ENCODE results near the gene SH3RF1. TPM values are rescaled to one million over a fixed set of nuclear protein-coding genes. Genes with fewer than 3 reads are reported as not detected.

SH3RF1 gene
- total and polyA plus RNA-seq, 8 donors = 3.4 to 47.8 (median 18.9) TPM

- intact Hi-C loops (cut with DNase I; ENCODE audit: low total_unique reads) = no loop called here
- Histone ChIP-seq H3K36me3 (peaks cover 0 to 26% (median 18%) of the 10 kb centered on the region in 4 donors), H3K27ac (no peak overlapping the region)
These were observed 112.7 kb downstream of the SH3RF1 start for GRCh38 chr4:169158046-169158445.

GRCh38 chr4:169156392-169156791 is 114.4 kb downstream of the SH3RF1 start:
- H3K27ac ChIP-seq = no peak overlapping the region
- peaks cover 0 to 34% (median 15%) of the 10 kb centered on the region in 4 donors for H3K4me1 ChIP-seq
- H3K9me3 ChIP-seq = no peaks in the 10 kb centered on the region
- no peak overlapping the region for H3K4me3 ChIP-seq
- WGBS, 5 donors = 93 to 98% (median 96%) methylated on average over 3 of the region's 3 CpGs
- no peak for TF ChIP-seq POLR2AphosphoS5 (IDR thresholded peaks at IDR 0.05)
- no peak for TF ChIP-seq POLR2A (IDR thresholded peaks at IDR 0.05)
- no peak for TF ChIP-seq CTCF (IDR thresholded peaks at IDR 0.05)
- TF ChIP-seq EP300 (IDR thresholded peaks at IDR 0.05) = no peak
- intact Hi-C loops (cut with DNase I; ENCODE audit: low total_unique reads) = no loop called here
- H3K36me3 ChIP-seq = peaks cover 0 to 37% (median 27%) of the 10 kb centered on the region in 4 donors
- no peak for DNase-seq
- no peaks in the 10 kb centered on the region for H3K27me3 ChIP-seq

More at GRCh38 chr4:169158046-169158445, 112.7 kb downstream of the SH3RF1 start:
- no peaks in the 10 kb centered on the region for H3K9me3 ChIP-seq
- no peak overlapping the region for H3K4me3 ChIP-seq
- no peaks in the 10 kb centered on the region for H3K27me3 ChIP-seq
- DNase-seq = no peak
- TF ChIP-seq CTCF (IDR thresholded peaks at IDR 0.05) = no peak
- no peak for TF ChIP-seq EP300 (IDR thresholded peaks at IDR 0.05)
- TF ChIP-seq POLR2AphosphoS5 (IDR thresholded peaks at IDR 0.05) = no peak
- no peak for TF ChIP-seq POLR2A (IDR thresholded peaks at IDR 0.05)
- peaks cover 0 to 34% (median 15%) of the 10 kb centered on the region in 4 donors for H3K4me1 ChIP-seq
- WGBS, 5 donors = 89 to 96% (median 92%) methylated on average over 4 of the region's 4 CpGs

- peaks cover 0 to 37% (median 30%) of the 10 kb centered on the region in 4 donors for H3K36me3 ChIP-seq
- H3K4me1 ChIP-seq = peaks cover 0 to 41% (median 9%) of the 10 kb centered on the region in 4 donors
- DNase-seq = no peak
- intact Hi-C loops (cut with DNase I; ENCODE audit: low total_unique reads) = no loop called here
- 48 to 61% (median 55%) methylated on average over 2 of the region's 2 CpGs for WGBS, 5 donors
- TF ChIP-seq CTCF (IDR thresholded peaks at IDR 0.05) = no peak
- no peak for TF ChIP-seq POLR2A (IDR thresholded peaks at IDR 0.05)
- TF ChIP-seq POLR2AphosphoS5 (IDR thresholded peaks at IDR 0.05) = no peak
- no peak for TF ChIP-seq EP300 (IDR thresholded peaks at IDR 0.05)
- no peak overlapping the region for H3K27ac ChIP-seq
- H3K9me3 ChIP-seq = no peaks in the 10 kb centered on the region
- H3K27me3 ChIP-seq = no peaks in the 10 kb centered on the region
- H3K4me3 ChIP-seq = no peak overlapping the region
These were observed 116.6 kb downstream of the SH3RF1 start for GRCh38 chr4:169154121-169154520.

- TF ChIP-seq CTCF (IDR thresholded peaks at IDR 0.05) (no peak), POLR2A (IDR thresholded peaks at IDR 0.05) (no peak), POLR2AphosphoS5 (IDR thresholded peaks at IDR 0.05) (no peak), EP300 (IDR thresholded peaks at IDR 0.05) (no peak)
- Histone ChIP-seq H3K4me1 (peaks cover 0 to 41% (median 12%) of the 10 kb centered on the region in 4 donors), H3K9me3 (no peaks in the 10 kb centered on the region), H3K4me3 (no peak overlapping the region), H3K27me3 (no peaks in the 10 kb centered on the region), H3K36me3 (peaks cover 0 to 37% (median 30%) of the 10 kb centered on the region in 4 donors), H3K27ac (no peak overlapping the region)
- WGBS, 5 donors = 81 to 93% (median 86%) methylated on average over 2 of the region's 2 CpGs
- intact Hi-C loops (cut with DNase I; ENCODE audit: low total_unique reads) = no loop called here
- DNase-seq = no peak
These were observed 117.2 kb downstream of the SH3RF1 start for GRCh38 chr4:169153481-169154087.
